ENCODE measurements around the gene DNMT1.
A peak's percentile ranks its signal among the peaks of the same experiment; 100 is the strongest.

Gene DNMT1

GRCh38 chr19:10228920-10229319 is 34.2 kb upstream of the DNMT1 start:
- Histone ChIP-seq H3K4me3 (ENCODE audit: low read depth, low read length) (no peak overlapping the region), H3K27ac (no peak overlapping the region), H3K36me3 (replicated peaks) (peaks cover 6% of the 10 kb centered on the region), H3K27me3 (replicated peaks) (no peaks in the 10 kb centered on the region)
- in situ Hi-C loops (cut with HindIII; ENCODE audit: low pct_ligation_motif_present, low sequenced_read_pairs), result no loop called here
- TF ChIP-seq CTCF (IDR thresholded peaks at IDR 0.05; ENCODE audit: low read depth, low read length, missing control alignments), result peak; percentile 67
- peak; percentile 35 for DNase-seq

- Histone ChIP-seq H3K27me3 (replicated peaks) (no peaks in the 10 kb centered on the region), H3K4me3 (ENCODE audit: low read depth, low read length) (no peak overlapping the region), H3K36me3 (replicated peaks) (peaks cover 6% of the 10 kb centered on the region), H3K27ac (no peak overlapping the region)
- DNase-seq, result no peak
- TF ChIP-seq CTCF (IDR thresholded peaks at IDR 0.05; ENCODE audit: low read depth, low read length, missing control alignments), result no peak
- in situ Hi-C loops (cut with HindIII; ENCODE audit: low pct_ligation_motif_present, low sequenced_read_pairs), result no loop called here
Measured at GRCh38 chr19:10228393-10228792, 33.6 kb upstream of the DNMT1 start.

GRCh38 chr19:10227026-10227971 is 32.5 kb upstream of the DNMT1 start:
- no peak overlapping the region for H3K4me3 ChIP-seq (ENCODE audit: low read depth, low read length)
- in situ Hi-C loops (cut with HindIII; ENCODE audit: low pct_ligation_motif_present, low sequenced_read_pairs), result no loop called here
- peaks cover 6% of the 10 kb centered on the region for H3K36me3 ChIP-seq (replicated peaks)
- H3K27ac ChIP-seq, result no peak overlapping the region
- TF ChIP-seq CTCF (IDR thresholded peaks at IDR 0.05; ENCODE audit: low read depth, low read length, missing control alignments), result peak; percentile 19
- DNase-seq, result no peak
- H3K27me3 ChIP-seq (replicated peaks), result no peaks in the 10 kb centered on the region

- peaks cover 6% of the 10 kb centered on the region for H3K36me3 ChIP-seq (replicated peaks)
- no peak for TF ChIP-seq CTCF (IDR thresholded peaks at IDR 0.05; ENCODE audit: low read depth, low read length, missing control alignments)
- H3K4me3 ChIP-seq (ENCODE audit: low read depth, low read length), result no peak overlapping the region
- in situ Hi-C loops (cut with HindIII; ENCODE audit: low pct_ligation_motif_present, low sequenced_read_pairs), result no loop called here
- H3K27ac ChIP-seq, result no peak overlapping the region
- peak; percentile 55 for DNase-seq
- no peaks in the 10 kb centered on the region for H3K27me3 ChIP-seq (replicated peaks)
Measured at GRCh38 chr19:10226376-10227025, 31.7 kb upstream of the DNMT1 start.

GRCh38 chr19:10226021-10226375 is 31.2 kb upstream of the DNMT1 start:
- DNase-seq, result no peak
- Histone ChIP-seq H3K27ac (no peak overlapping the region), H3K27me3 (replicated peaks) (no peaks in the 10 kb centered on the region), H3K4me3 (ENCODE audit: low read depth, low read length) (no peak overlapping the region), H3K36me3 (replicated peaks) (peaks cover 6% of the 10 kb centered on the region)
- in situ Hi-C loops (cut with HindIII; ENCODE audit: low pct_ligation_motif_present, low sequenced_read_pairs), result no loop called here
- TF ChIP-seq CTCF (IDR thresholded peaks at IDR 0.05; ENCODE audit: low read depth, low read length, missing control alignments), result no peak
